HG03558 (cell line): ENCODE data around the gene BMERB1.
"Not testable (repeated sequence)": the region's sequence is repeated elsewhere in the genome, so short reads cannot be mapped to it uniquely, and the experiment has no call there.

ENCODE experiments used
- ATAC-seq: cut with Tn5 transposase; IDR thresholded peaks from one replicate; pipeline ENCODE4 v1.9.1; 2021; ENCODE audit warnings: moderate number of reproducible peaks; ENCODE audit not compliant: unreplicated experiment; ENCODE audit errors: extremely low read depth

BMERB1 gene

DNA sequence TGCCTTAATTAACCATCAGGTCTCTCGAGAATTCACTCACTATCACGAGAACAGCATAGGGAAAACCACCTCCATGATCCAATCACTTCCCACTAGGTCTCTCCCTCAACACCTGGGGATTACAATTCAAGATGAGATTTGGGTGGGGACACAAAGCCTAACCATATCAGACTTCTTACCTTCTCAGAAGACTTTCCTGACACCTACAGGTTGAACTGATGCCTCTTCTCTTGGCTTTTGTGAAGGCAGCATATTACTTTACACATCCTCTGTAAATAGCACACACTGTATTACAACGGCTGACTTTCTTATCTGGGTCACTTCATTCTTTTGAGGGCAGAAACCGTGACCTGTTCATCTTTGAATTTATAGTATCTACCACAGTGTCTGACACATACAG lies 23.6 kb downstream of the BMERB1 start:
- no peak for ATAC-seq

DNA sequence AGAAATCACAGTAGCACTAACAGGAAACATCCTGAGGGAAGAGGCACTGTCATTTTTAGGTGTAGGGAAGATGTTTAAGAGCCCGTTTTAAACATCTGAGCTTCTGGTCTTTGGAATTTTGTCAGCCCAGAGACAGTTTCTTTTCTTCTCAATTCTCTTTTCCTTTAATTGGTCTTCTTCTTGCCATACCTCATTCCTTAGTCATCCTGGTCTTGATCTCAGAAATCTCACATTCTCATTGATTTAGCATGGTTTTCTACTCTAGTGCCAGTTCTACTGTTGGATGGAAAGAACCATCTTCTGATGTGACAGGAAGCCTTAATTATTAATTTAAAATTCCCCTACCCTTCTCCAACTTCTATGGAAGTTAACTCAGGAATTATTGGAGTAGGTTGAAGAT lies 25.4 kb downstream of the BMERB1 start:
- no peak for ATAC-seq

DNA sequence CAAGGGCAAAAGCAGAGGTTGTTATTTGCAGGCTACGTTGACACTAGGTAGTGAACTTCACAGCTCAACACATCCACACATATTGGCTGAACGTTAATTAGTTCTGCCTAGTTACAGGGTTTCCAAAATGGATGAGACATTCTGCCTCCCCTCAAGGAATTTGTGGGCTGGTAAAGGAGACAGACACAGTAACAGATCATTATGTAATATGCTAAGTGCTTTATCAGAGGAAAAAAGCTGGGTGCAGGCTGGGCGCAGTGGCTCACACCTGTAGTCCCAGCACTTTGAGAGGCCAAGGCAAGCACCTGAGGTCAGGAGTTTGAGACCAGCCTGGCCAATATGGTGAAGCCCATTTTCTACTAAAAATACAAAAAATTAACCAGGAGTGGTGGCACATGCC lies 26.2 kb downstream of the BMERB1 start:
- ATAC-seq = no peak

DNA sequence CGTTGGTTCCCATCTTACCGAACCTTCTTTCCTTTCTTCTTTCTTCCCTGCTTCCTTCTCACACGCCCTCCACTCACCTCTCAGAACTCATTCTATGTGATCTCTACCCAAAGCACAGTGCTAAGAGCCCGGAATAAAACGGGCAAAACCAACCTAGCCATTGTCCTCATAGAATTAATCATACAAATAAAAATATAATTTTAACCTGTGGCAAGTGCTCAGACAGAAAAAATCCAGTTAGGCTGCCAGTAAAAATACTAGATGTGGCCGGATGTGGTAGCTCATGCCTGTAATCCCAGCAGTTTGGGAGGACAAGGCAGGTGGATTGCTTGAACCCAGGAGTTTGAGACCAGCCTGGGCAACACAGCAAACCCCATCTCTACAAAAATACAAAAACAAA lies 27.0 kb downstream of the BMERB1 start:
- no peak for ATAC-seq

DNA sequence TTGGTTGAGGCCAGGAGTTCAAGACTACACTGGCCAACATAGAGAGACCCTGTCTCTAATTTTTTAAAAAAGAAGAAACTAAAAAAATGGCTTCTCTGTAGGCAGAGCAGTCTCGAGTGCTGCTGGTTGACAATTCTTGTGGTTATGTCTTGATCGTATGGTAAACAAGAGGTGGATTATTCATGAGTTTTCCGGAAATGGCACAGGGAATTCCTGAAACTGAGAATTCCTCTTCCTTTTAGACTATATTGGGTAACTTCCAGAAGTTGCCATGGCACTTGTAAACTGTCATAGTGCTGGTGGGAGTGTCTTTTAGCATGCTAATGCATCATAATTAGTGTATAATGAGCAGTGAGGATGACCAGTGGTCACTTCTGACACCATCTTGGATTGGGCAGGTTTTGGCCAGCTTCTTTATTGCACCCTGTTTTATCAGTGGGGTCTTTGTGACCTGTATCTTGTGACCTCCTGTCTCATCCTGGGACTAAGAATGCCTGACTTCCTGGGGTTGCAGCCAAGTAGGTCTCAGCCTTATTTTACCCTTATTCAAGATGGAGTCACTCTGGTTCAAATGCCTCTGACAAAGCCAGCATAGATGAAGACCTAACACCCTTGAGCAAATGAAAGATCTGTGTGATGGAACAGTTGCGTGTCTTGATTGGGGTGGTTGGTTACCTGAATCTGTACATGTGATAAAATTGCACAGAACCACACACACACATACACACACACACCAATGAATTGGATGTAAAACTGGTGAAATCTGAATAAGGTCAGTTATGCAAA lies 30.2 kb downstream of the BMERB1 start:
- no peak for ATAC-seq

DNA sequence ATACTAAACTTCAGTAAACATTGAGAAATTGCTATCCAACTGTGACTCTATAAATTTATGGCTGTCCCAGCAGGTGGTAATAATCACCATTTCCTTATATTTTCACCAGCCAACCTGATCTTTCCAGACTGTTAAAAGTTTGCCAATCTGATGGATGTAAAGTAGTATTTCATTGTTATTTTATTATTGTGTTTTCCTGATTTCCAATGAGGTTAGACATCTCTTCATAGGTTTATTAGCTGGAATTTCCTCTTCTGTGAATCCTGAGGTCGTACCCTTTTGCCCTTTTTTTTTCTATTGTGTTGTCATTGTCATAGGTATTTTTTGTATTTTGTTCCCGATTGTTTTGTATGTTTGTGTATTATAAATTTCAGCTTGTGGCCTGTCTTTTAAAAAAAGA lies 31.7 kb downstream of the BMERB1 start:
- no peak for ATAC-seq

DNA sequence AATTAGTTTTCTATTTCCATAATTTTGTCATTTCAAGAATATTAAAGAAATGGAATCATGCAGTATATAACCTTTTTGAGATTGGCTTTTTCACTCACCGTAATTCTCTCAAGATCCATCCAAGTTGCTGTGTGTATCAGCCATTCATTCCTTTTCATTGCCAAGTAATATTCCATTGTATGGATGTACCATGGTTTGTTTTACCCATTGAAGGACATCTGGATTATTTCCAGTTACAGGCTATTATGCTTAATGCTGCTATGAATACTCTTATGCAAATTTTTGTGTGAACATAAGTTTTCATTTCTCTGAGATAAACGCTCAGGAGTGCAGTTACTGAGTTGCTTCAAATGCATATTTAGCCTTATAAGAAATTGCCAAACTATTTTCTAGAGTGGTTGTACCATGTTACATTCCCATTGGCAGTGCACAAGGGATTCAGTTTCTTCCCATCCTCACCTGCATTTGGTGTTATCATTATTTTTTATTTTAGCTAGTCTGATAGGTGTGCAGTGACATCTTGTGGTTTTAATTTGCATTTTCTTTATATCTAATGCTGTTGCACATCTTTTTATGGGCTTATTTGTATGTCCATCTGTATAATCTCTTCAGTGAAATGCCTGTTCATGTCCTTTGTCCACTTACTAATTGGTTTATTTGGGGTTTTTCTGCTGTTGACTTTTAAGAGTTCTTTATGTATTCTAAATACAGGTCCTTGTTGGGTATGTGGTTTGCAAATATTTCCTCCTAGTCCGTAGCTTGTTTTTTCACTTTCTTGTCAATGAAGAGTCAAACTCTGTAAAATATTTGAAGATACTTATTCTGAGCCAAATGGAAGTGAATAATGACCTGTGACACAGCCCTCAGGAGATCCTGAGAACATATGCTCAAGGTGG lies 32.7 kb downstream of the BMERB1 start:
- no peak for ATAC-seq

DNA sequence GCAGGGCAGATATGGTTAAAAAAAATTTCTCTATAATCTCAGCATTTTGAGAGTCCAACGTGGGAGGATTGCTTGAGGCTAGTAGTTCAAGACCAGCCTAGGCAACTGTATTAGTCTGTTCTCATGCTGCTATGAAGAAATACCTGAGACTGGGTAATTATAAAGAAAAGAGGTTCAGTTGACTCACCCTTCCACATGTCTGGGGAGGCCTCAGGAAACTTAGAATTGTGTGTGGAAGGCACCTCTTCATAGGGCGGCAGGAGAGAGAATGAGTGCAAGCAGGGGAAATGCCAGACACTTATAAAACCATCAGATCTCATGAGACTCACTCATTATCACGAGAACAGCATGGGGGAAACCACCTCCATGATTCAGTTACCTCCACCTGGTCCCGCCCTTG lies 42.6 kb downstream of the BMERB1 start:
- ATAC-seq = not testable (repeated sequence)

DNA sequence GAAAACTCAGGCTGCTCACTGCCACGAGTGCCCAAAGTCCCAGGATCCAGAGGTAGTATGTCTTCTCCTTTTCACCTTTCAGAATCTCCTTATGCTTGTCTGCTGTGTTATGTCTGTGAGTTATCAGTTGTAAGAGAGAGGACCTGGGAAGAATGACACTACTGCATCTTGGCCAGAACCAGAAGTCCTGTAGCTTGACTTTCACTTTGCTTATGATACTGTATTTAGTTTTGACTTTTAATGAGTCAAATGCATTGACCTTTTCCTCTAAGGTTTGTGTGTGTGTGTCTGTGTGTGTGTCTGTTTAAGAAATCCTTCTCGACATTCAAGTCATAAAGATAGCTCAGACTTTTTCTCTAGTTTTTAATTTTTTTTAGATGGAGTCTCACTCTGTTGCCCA lies 43.4 kb downstream of the BMERB1 start:
- no peak for ATAC-seq

DNA sequence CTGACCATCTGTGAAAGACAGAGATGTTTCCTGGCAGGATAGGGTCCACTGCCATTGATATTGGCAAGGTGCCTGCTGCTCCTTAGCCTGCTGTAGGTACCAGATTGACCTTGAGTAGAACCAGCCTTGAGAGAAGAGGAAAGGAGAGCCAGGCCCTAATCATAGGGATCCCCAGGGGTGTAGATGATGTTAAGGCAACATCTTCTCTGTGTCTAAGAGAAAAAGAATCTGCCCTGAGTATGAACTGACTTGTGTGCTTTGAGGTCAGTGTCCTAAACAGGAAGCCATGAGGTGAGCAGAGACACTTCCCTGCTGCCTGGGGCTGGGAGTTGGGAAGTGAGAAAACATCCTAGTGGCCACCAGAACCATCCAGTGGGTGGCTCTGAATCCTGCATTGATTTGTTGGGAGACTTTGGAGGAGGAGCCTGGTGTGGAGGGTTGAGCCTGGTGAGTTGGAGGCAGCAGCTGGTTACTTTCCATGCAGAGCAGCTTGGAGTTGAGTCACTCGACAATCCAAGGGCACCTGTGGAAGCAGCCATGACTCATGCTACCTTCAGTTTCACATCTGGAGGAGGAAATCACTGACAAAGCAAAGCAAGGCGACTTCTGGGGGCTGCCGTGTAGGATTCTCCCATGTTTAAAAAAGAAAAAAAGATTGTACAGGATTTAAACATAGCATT lies 47.8 kb downstream of the BMERB1 start:
- no peak for ATAC-seq

DNA sequence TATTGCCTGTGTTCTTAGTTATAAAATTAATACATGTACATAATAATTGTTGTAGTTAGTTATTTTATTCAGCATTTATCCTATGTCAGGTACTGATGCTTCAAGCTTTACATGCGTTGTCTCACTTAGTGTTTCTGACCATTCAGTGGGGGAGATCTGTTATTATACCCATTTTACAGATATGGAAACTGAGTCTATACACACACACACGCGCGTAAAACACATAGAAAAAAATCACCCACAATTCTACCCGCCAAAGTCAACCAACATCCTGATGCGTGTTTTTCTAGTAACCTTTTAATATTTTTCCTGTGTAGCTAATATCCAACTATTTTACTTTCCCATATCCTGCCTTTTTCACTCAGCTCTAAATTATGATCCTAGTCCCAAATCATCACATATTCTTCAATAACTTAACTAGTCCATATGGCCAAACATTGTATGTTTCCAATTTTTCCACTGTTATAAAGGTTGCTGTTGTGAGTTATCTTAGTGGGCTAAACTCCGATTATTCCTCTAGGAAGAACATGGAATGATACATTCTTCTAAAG lies 48.4 kb downstream of the BMERB1 start:
- no peak for ATAC-seq

DNA sequence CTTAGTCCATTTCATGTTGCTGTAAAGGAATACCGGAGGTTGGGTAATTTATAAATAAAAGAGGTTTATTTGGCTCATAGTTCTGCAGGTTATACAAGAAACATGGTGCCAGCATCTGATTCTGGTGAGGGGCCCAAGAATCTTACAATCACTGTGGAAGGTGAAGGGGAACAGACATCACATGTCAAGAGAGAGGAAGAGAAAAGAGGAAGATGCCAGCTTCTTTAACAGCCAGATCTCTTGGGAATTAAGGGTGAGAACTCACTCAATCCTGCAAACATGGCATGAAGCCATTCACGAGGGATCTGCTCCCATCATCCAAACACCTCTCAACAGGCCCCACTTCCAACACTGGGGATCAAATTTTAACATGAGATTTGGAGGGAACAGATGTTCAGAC lies 49.5 kb downstream of the BMERB1 start:
- ATAC-seq = no peak

DNA sequence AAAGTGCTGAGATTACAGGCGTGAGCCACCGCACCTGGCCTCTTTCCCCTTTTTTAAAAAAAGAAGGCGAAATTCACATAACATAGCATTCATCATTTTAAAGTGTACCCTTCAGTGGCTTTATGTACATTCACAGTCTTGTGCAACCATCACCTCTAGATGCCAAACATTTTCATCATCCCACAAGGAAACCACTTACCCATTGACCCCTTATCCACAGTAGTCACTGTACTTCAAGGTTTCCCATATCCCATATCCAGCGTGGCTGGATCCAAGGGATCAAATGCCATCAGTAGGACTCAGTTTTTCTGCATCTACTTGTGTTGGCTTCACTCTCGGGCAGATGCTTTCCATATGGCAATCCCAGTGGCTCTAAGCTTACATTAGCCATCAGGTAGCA lies 50.3 kb downstream of the BMERB1 start:
- no peak for ATAC-seq

DNA sequence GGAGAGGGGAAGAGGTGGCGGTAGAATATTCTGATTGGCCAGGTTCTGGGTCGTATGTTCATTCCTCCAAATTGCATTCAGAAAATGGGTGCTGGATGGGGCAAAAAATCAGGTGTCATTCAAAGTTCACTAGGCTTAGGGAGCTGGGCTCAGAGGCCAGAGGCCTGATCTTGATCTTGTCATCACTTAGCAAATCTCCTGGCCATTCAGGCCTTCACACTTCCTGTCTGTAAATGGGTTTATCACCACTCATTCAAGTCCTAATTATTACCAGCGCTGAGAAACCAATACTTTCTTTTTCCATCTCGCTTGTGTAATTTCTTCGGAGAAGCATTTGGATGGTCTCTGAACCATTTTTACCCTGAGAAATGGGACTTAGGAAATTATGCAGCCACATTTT lies 50.8 kb downstream of the BMERB1 start:
- ATAC-seq = no peak

DNA sequence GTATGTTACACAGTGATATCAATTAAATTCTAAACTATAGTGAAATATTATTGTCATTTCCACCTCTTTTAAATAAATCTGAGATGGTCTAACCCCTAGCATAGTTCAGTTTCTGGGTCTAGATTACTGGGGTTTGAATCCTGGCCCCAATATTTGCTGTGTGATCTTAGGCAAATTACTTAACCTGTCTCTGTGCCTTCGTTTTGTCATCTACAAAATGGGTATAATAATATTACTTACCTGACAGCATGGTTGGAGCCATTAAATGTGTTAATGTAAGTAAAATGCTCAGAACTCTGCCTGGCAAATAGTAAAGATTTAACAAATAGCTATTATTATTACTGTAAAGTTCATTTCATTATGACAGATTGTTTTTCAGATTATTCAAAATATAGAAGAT lies 52.3 kb downstream of the BMERB1 start:
- no peak for ATAC-seq

DNA sequence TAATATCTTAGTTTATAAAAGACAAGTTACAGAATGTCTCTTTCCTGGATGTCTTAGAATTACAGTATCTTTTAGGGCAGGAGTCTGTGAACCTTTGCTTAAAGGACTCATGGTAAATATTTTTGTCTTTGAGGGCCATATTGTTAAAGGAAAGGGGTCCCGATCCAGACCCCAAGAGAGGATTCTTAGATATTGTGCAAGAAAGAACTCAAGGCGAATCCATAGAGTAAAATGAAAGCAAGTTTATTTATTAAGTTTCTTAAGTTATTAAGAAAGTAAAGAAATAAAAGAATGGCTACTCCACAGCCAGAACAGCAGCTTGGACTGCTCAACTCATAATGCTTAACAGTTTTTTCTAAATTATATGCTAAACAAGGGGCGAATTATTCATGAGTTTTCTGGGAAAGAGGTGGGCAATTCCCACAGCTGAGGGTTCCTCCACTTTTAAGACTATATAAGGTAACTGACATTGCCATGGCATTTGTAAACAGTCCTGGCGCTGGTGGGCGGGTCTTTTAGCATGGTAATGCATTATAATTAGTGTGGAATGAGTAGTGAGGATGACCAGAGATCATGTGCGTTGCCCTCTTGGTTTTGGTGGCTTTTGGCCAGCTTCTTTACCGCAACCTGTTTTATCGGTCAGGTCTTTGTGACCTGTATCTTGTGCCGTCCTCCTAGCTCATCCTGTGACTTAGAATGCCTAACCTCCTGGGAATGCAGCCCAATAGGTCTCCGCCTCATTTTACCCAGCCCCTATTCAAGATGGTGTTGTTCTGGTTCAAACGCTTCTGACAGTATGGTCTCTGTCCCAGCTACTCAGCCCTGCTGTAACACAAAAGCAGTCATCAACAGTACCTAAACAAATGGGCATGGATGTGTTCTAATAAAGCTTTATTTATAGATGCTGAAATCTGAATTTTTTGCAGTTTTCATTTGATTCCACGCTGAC lies 53.2 kb downstream of the BMERB1 start:
- no peak for ATAC-seq

DNA sequence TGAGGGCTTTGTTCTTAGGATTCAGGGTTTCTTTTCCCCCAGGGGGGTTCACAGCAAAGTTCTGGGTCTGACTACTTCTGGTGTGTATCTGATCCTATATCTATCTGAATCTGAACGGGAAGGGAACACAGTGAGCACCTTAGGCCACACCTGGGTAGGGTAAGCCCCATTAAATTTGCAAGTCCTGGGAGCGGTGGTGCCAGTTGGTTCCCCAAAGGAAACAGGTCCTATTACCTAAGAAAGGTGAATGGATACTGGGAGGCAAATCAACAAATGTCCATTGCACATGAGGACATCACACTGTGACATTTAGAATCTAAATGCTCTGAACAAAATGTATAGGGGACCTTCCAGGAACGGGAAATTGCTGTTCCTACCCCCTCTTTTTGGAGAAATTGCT lies 54.6 kb downstream of the BMERB1 start:
- no peak for ATAC-seq

DNA sequence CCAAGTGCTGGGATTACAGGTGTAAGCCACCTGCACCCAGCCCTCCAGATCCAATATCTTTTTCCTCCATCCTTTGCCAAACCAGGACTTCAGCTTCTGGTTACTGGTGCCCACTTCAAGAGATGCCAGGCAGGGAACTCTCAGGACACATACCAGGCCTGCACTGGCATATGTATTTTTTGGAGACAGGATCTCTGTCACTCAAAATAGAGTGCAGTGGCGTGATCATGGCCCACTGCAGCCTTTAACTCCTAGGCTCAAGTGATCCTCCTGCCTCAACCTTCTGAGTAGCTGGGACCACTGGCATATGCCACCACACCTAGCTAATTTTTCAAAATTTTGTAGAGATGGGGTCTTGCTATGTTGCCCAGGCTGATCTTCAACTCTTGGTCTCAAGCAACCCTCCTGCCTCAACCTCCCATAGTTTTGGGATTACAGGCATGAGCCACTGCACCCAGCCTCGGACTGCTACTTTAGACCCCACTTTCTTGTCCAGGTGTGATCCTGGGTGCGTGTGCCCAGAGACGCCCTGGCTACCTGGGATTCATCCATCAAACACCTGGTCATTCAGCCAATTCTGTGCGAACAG lies 55.8 kb downstream of the BMERB1 start:
- no peak for ATAC-seq

DNA sequence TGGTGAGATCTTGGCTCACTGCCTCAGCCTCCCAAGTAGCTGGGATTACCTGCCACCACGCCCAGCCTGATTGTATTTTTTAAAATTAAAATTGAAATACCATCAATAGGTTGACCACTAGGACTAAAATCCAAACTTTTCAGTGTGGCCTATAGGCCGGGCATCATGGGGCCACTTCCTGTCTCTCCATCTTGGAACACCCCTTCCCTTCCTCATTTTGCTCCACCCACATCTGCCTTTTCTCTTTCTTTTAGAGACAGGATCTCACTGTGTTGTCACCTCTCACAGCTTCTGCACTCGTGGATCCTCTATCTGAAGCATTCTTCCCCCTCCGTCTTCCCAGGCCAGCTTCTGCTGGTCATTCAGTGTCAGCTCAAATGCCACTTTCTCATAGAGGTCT lies 57.0 kb downstream of the BMERB1 start:
- no peak for ATAC-seq
